CD14-positive monocyte (primary cell): ENCODE data around the gene KMT2E. TPM values are rescaled to one million over a fixed set of nuclear protein-coding genes. Genes with fewer than 3 reads are reported as not detected.

Experiments used
- DNase-seq, 3 donors: peaks; one replicate each; pipeline ENCODE4 v3.0.0-alpha.2; 2011 to 2022
- H2AFZ ChIP-seq: 2 replicates; pipeline ENCODE4 v1.6.0; 2012; ENCODE audit warnings: mild to moderate bottlenecking, low read depth, low read length, inconsistent platforms; ENCODE audit not compliant: insufficient read depth, poor library complexity, severe bottlenecking
- H3K27ac ChIP-seq, 2 donors: 1 replicate in 1 of 2; 2 replicates in 1 of 2; pipeline ENCODE4 v1.5.1; 2012 to 2013; ENCODE audit warnings: low read length in 2 of 2, control low read depth in 1 of 2, inconsistent platforms in 1 of 2, low read depth in 1 of 2, mild to moderate bottlenecking in 1 of 2
- H3K27me3 ChIP-seq, 2 donors: one replicate each; pipeline versions ENCODE4 v1.6.0 to v1.6.1; 2011 to 2013; ENCODE audit warnings: low read length in 2 of 2; ENCODE audit not compliant: control insufficient read depth in 2 of 2, insufficient read depth in 2 of 2
- H3K36me3 ChIP-seq, 2 donors: replicated peaks in 1 of 2; 1 replicate in 1 of 2; 2 replicates in 1 of 2; pipeline versions ENCODE4 v1.5.1 to v1.6.1; 2012 to 2013; ENCODE audit warnings: low read length in 2 of 2, control low read depth in 1 of 2, inconsistent platforms in 1 of 2, mild to moderate bottlenecking in 1 of 2; ENCODE audit not compliant: insufficient read depth in 2 of 2, control insufficient read depth in 1 of 2
- H3K4me1 ChIP-seq, 2 donors: 1 replicate in 1 of 2; 2 replicates in 1 of 2; pipeline versions ENCODE4 v1.5.1 to v1.6.1; 2012 to 2013; ENCODE audit warnings: low read length in 2 of 2, control low read depth in 1 of 2, inconsistent platforms in 1 of 2, mild to moderate bottlenecking in 1 of 2, moderate library complexity in 1 of 2; ENCODE audit not compliant: insufficient read depth in 2 of 2, control insufficient read depth in 1 of 2
- H3K4me2 ChIP-seq: replicated peaks from 2 replicates; pipeline ENCODE3; 2012; ENCODE audit warnings: low read length, moderate library complexity, mild to moderate bottlenecking; ENCODE audit not compliant: poor library complexity, severe bottlenecking; ENCODE audit errors: extremely low read depth
- H3K4me3 ChIP-seq, 3 experiments: fragments of 200-600 bp in 1 of 3; sonication (generic) in 1 of 3; replicated peaks in 1 of 3; 1 replicate in 2 of 3; 2 replicates in 1 of 3; pipeline ENCODE4 v1.5.1; 2011 to 2013; ENCODE audit warnings: low read length in 3 of 3, mild to moderate bottlenecking in 3 of 3, control low read depth in 2 of 3, low read depth in 2 of 3, inconsistent platforms in 1 of 3, moderate library complexity in 1 of 3
- H3K79me2 ChIP-seq: 2 replicates; pipeline ENCODE4 v1.6.0; 2012; ENCODE audit warnings: mild to moderate bottlenecking, control low read depth, inconsistent platforms, low read length, moderate library complexity; ENCODE audit not compliant: insufficient read depth
- H3K9ac ChIP-seq: 2 replicates; pipeline ENCODE4 v1.6.0; 2017; ENCODE audit warnings: low read length, mild to moderate bottlenecking; ENCODE audit not compliant: insufficient read depth, poor library complexity, severe bottlenecking
- H3K9me3 ChIP-seq, 2 donors: replicated peaks in 1 of 2; 1 replicate in 1 of 2; 2 replicates in 1 of 2; pipeline versions ENCODE4 v1.5.1 to v1.6.1; 2012 to 2013; ENCODE audit warnings: low read length in 2 of 2, control low read depth in 1 of 2; ENCODE audit not compliant: control insufficient read depth in 1 of 2, insufficient read depth in 1 of 2
- H4K20me1 ChIP-seq: 2 replicates; pipeline ENCODE4 v1.6.0; 2012; ENCODE audit warnings: mild to moderate bottlenecking, low read length, control low read depth, moderate library complexity; ENCODE audit not compliant: insufficient read depth
- H3K27ac Mint-ChIP-seq, 7 donors: one replicate each; pipeline ENCODE4 v1.8.0; 2020; ENCODE audit warnings: mild to moderate bottlenecking in 7 of 7, mixed read lengths in 7 of 7, moderate library complexity in 6 of 7, inconsistent platforms in 2 of 7
- H3K27me3 Mint-ChIP-seq, 3 donors: one replicate each; pipeline ENCODE4 v1.8.0; 2021 to 2022; ENCODE audit warnings: low read depth in 3 of 3, mild to moderate bottlenecking in 3 of 3, mixed read lengths in 3 of 3, moderate library complexity in 3 of 3, inconsistent platforms in 1 of 3
- H3K36me3 Mint-ChIP-seq, 2 donors: one replicate each; pipeline ENCODE4 v1.8.0; 2020; ENCODE audit warnings: mixed read lengths in 2 of 2, inconsistent platforms in 1 of 2, mild to moderate bottlenecking in 1 of 2
- H3K4me1 Mint-ChIP-seq: one replicate; pipeline ENCODE4 v1.8.0; 2020; ENCODE audit warnings: mild to moderate bottlenecking, mixed read lengths
- H3K4me3 Mint-ChIP-seq, 2 donors: one replicate each; pipeline ENCODE4 v1.8.0; 2020; ENCODE audit warnings: mild to moderate bottlenecking in 2 of 2, mixed read lengths in 2 of 2, moderate library complexity in 1 of 2
- H3K9me3 Mint-ChIP-seq, 7 donors: one replicate each; pipeline ENCODE4 v1.8.0; 2020 to 2022; ENCODE audit warnings: mixed read lengths in 7 of 7, mild to moderate bottlenecking in 6 of 7, moderate library complexity in 6 of 7, inconsistent platforms in 2 of 7
- CTCF ChIP-seq: fragments of 200-600 bp; IDR thresholded peaks from one replicate; pipeline ENCODE4 v1.8.0; 2022; ENCODE audit warnings: antibody characterized with exemption, mild to moderate bottlenecking
- WGBS: methylation state at CpG from one replicate; pipeline ENCODE4 v1.1.5; 2013; ENCODE audit warnings: missing lambda C conversion rate; ENCODE audit not compliant: insufficient coverage; 5-methylcytosine and 5-hydroxymethylcytosine counted together
- intact Hi-C, 2 donors: fragments of 100-400 bp; cut with micrococcal nuclease; formaldehyde crosslinking; loops; one replicate each; pipeline versions ENCODE4 v1.15.0 to v1.15.1; 2023
- polyA plus RNA-seq, 3 donors: library from polyadenylated mRNA; depleted of rRNA in 1 of 3; unstranded in 2 of 3; stranded (reverse) in 1 of 3; fragments of 300-500 nt in 2 of 3; fragments of >200 nt in 1 of 3; fragmentation: Illumina TruSeq in 2 of 3; gene quantifications; 1 replicate in 2 of 3; 2 replicates in 1 of 3; pipeline ENCODE4 v1.2.3, GENCODE V29; 2012 to 2021

KMT2E gene
- polyA plus RNA-seq, 3 donors, result 21.5 to 58.0 (median 33.1) TPM

GRCh38 chr7:105136221-105136620, 122.2 kb downstream of the KMT2E start:
- Mint-ChIP-seq H3K27me3 (peaks cover 0 to 3% (median 0%) of the 10 kb centered on the region in 3 donors), H3K4me1 (no peaks in the 10 kb centered on the region), H3K27ac (no peak overlapping the region), H3K4me3 (no peak overlapping the region), H3K36me3 (peaks cover 57 to 70% of the 10 kb centered on the region in 2 donors), H3K9me3 (no peaks in the 10 kb centered on the region)
- Histone ChIP-seq H3K36me3 (peaks cover 55 to 94% of the 10 kb centered on the region in 2 donors), H3K79me2 (no peaks in the 10 kb centered on the region), H3K4me3 (no peak overlapping the region), H4K20me1 (peaks cover 38% of the 10 kb centered on the region), H3K4me2 (no peak overlapping the region), H2AFZ (no peak overlapping the region), H3K27ac (no peak overlapping the region), H3K27me3 (no peaks in the 10 kb centered on the region), H3K9ac (no peak overlapping the region), H3K9me3 (no peaks in the 10 kb centered on the region), H3K4me1 (no peaks in the 10 kb centered on the region)
- DNase-seq, result no peak
- no peak for TF ChIP-seq CTCF
- intact Hi-C loops, result no loop called here
- 67% methylated on average over 2 of the region's 3 CpGs for WGBS

- H3K27ac ChIP-seq, result no peak overlapping the region
- Mint-ChIP-seq H3K27me3 (peaks cover 0 to 3% (median 0%) of the 10 kb centered on the region in 3 donors), H3K36me3 (peaks cover 59 to 72% of the 10 kb centered on the region in 2 donors), H3K9me3 (no peaks in the 10 kb centered on the region), H3K27ac (peak overlapping the region in 2 of 7 donors; percentile 7 to 22), H3K4me1 (no peaks in the 10 kb centered on the region), H3K4me3 (no peak overlapping the region)
- H3K4me2 ChIP-seq, result no peak overlapping the region
- no peak overlapping the region for H3K9ac ChIP-seq
- 80% methylated on average over 1 of the region's 4 CpGs for WGBS
- H3K4me1 ChIP-seq, result no peaks in the 10 kb centered on the region
- H3K79me2 ChIP-seq, result no peaks in the 10 kb centered on the region
- DNase-seq, result no peak
- H3K27me3 ChIP-seq, result no peaks in the 10 kb centered on the region
- no peak overlapping the region for H3K4me3 ChIP-seq
- no peak overlapping the region for H2AFZ ChIP-seq
- intact Hi-C loops, result no loop called here
- H3K36me3 ChIP-seq, result peaks cover 56 to 94% of the 10 kb centered on the region in 2 donors
- peaks cover 37% of the 10 kb centered on the region for H4K20me1 ChIP-seq
- no peak for TF ChIP-seq CTCF
- H3K9me3 ChIP-seq, result no peaks in the 10 kb centered on the region
Measured at GRCh38 chr7:105137898-105138297, 123.9 kb downstream of the KMT2E start.
